ENCODE measurements around the gene E2F3. TPM values are rescaled to one million over a fixed set of nuclear protein-coding genes. Genes with fewer than 3 reads are reported as not detected.

Gene E2F3
- total RNA-seq, 1 experiment from 2014 or later = 30.2 TPM

DNA sequence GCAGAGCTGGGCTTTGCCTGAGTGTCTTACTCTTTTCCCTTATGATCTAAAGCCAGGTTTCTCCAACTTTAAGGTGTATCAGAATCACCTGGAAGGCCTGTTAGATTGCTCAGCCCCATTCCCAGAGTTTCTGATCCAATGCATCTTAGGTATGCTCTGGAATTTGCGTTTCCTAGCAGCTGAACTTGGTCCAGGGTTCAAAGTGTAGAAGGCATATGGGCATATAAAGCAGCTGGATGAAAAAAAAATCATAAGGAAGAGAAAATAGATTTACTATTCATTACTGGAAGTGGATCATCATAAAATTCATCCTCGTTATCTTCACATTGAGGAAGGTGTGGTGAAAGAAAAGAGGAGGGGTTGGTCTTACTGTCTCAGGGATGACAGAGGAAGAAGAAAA is 75.8 kb downstream of the E2F3 start (continued):
- TF ChIP-seq KAT7 (CRISPR knock-in tag; IDR thresholded peaks at IDR 0.05; ENCODE audit: borderline replicate concordance) = no peak
- TF ChIP-seq, protein P1, sequence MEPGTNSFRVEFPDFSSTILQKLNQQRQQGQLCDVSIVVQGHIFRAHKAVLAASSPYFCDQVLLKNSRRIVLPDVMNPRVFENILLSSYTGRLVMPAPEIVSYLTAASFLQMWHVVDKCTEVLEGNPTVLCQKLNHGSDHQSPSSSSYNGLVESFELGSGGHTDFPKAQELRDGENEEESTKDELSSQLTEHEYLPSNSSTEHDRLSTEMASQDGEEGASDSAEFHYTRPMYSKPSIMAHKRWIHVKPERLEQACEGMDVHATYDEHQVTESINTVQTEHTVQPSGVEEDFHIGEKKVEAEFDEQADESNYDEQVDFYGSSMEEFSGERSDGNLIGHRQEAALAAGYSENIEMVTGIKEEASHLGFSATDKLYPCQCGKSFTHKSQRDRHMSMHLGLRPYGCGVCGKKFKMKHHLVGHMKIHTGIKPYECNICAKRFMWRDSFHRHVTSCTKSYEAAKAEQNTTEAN (CRISPR knock-in tag; IDR thresholded peaks at IDR 0.05) = no peak

DNA sequence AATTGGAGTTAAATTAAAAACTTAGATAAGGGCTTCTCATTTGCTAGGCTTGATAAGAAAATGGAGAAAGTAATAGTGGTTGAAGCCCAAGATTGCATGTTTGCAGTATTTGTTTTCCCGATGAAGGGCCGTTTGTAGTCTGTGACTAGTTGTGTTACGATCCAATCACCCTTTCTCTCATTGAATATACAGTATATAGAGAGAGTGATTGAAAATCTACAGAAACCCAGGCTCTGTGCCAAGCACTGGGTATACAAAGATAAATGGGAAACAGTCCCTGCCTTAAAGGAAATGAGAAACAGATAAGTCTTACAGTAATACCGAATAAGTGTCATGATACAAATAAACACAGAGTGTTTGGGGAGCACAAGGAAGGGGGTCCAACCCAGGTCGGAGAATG is 77.4 kb downstream of the E2F3 start:
- H3K36me3 Mint-ChIP-seq = peaks cover 51% of the 10 kb centered on the region
- POLR2A ChIA-PET = no interaction called here
- H3K4me3 Mint-ChIP-seq = no peak overlapping the region
- H3K4me1 Mint-ChIP-seq = peaks cover 12% of the 10 kb centered on the region
- H3K27ac Mint-ChIP-seq = peak overlapping the region; percentile 91
- CTCF ChIA-PET = no interaction called here
- TF ChIP-seq CREM (CRISPR knock-in tag; IDR thresholded peaks at IDR 0.05) = no peak
- TF ChIP-seq, protein P2, sequence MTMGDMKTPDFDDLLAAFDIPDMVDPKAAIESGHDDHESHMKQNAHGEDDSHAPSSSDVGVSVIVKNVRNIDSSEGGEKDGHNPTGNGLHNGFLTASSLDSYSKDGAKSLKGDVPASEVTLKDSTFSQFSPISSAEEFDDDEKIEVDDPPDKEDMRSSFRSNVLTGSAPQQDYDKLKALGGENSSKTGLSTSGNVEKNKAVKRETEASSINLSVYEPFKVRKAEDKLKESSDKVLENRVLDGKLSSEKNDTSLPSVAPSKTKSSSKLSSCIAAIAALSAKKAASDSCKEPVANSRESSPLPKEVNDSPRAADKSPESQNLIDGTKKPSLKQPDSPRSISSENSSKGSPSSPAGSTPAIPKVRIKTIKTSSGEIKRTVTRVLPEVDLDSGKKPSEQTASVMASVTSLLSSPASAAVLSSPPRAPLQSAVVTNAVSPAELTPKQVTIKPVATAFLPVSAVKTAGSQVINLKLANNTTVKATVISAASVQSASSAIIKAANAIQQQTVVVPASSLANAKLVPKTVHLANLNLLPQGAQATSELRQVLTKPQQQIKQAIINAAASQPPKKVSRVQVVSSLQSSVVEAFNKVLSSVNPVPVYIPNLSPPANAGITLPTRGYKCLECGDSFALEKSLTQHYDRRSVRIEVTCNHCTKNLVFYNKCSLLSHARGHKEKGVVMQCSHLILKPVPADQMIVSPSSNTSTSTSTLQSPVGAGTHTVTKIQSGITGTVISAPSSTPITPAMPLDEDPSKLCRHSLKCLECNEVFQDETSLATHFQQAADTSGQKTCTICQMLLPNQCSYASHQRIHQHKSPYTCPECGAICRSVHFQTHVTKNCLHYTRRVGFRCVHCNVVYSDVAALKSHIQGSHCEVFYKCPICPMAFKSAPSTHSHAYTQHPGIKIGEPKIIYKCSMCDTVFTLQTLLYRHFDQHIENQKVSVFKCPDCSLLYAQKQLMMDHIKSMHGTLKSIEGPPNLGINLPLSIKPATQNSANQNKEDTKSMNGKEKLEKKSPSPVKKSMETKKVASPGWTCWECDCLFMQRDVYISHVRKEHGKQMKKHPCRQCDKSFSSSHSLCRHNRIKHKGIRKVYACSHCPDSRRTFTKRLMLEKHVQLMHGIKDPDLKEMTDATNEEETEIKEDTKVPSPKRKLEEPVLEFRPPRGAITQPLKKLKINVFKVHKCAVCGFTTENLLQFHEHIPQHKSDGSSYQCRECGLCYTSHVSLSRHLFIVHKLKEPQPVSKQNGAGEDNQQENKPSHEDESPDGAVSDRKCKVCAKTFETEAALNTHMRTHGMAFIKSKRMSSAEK (CRISPR knock-in tag; IDR thresholded peaks at IDR 0.05; ENCODE audit: borderline replicate concordance) = no peak
- no peak for TF ChIP-seq IRF2 (CRISPR knock-in tag; IDR thresholded peaks at IDR 0.05; ENCODE audit: borderline replicate concordance, low read depth)
- TF ChIP-seq, protein P3, sequence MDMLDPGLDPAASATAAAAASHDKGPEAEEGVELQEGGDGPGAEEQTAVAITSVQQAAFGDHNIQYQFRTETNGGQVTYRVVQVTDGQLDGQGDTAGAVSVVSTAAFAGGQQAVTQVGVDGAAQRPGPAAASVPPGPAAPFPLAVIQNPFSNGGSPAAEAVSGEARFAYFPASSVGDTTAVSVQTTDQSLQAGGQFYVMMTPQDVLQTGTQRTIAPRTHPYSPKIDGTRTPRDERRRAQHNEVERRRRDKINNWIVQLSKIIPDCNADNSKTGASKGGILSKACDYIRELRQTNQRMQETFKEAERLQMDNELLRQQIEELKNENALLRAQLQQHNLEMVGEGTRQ (CRISPR knock-in tag; IDR thresholded peaks at IDR 0.05) = no peak
- TF ChIP-seq, protein P4, sequence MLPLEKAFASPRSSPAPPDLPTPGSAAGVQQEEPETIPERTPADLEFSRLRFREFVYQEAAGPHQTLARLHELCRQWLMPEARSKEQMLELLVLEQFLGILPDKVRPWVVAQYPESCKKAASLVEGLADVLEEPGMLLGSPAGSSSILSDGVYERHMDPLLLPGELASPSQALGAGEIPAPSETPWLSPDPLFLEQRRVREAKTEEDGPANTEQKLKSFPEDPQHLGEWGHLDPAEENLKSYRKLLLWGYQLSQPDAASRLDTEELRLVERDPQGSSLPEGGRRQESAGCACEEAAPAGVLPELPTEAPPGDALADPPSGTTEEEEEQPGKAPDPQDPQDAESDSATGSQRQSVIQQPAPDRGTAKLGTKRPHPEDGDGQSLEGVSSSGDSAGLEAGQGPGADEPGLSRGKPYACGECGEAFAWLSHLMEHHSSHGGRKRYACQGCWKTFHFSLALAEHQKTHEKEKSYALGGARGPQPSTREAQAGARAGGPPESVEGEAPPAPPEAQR (CRISPR knock-in tag; IDR thresholded peaks at IDR 0.05) = no peak
- no peak for TF ChIP-seq NFATC4 (CRISPR knock-in tag; IDR thresholded peaks at IDR 0.05)
- no peak for TF ChIP-seq ZNF138 (CRISPR knock-in tag; conservative IDR thresholded peaks at IDR 0.05)
- no peak for TF ChIP-seq NR2C2 (CRISPR knock-in tag; IDR thresholded peaks at IDR 0.05)
- TF ChIP-seq, protein P1 (CRISPR knock-in tag; IDR thresholded peaks at IDR 0.05) = no peak
- TF ChIP-seq ZNF423 (CRISPR knock-in tag; IDR thresholded peaks at IDR 0.05) = no peak
- TF ChIP-seq, protein P5, sequence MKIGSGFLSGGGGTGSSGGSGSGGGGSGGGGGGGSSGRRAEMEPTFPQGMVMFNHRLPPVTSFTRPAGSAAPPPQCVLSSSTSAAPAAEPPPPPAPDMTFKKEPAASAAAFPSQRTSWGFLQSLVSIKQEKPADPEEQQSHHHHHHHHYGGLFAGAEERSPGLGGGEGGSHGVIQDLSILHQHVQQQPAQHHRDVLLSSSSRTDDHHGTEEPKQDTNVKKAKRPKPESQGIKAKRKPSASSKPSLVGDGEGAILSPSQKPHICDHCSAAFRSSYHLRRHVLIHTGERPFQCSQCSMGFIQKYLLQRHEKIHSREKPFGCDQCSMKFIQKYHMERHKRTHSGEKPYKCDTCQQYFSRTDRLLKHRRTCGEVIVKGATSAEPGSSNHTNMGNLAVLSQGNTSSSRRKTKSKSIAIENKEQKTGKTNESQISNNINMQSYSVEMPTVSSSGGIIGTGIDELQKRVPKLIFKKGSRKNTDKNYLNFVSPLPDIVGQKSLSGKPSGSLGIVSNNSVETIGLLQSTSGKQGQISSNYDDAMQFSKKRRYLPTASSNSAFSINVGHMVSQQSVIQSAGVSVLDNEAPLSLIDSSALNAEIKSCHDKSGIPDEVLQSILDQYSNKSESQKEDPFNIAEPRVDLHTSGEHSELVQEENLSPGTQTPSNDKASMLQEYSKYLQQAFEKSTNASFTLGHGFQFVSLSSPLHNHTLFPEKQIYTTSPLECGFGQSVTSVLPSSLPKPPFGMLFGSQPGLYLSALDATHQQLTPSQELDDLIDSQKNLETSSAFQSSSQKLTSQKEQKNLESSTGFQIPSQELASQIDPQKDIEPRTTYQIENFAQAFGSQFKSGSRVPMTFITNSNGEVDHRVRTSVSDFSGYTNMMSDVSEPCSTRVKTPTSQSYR (CRISPR knock-in tag; IDR thresholded peaks at IDR 0.05) = no peak
- TF ChIP-seq, protein P6, sequence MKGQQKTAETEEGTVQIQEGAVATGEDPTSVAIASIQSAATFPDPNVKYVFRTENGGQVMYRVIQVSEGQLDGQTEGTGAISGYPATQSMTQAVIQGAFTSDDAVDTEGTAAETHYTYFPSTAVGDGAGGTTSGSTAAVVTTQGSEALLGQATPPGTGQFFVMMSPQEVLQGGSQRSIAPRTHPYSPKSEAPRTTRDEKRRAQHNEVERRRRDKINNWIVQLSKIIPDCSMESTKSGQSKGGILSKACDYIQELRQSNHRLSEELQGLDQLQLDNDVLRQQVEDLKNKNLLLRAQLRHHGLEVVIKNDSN (CRISPR knock-in tag; IDR thresholded peaks at IDR 0.05) = no peak
- TF ChIP-seq ZNF263 (CRISPR knock-in tag; IDR thresholded peaks at IDR 0.05; ENCODE audit: low read depth) = no peak
- TF ChIP-seq CBFB (CRISPR knock-in tag; IDR thresholded peaks at IDR 0.05; ENCODE audit: low read depth) = no peak
- H3K9me3 Mint-ChIP-seq = no peaks in the 10 kb centered on the region
- ATAC-seq = no peak
- H3K27me3 Mint-ChIP-seq (ENCODE audit: low read depth) = no peaks in the 10 kb centered on the region
- DNase-seq (ENCODE audit: low spot score) = no peak

Data from WTC11 (cell line).